Pancreas (tissue), 10 donors: Measurements from ENCODE around the gene EAF1. TPM values are rescaled to one million over a fixed set of nuclear protein-coding genes. Genes with fewer than 3 reads are reported as not detected.

ENCODE experiments used
- ATAC-seq, 4 donors: fragments of 200-7000 bp; cut with Tn5 transposase; one replicate each; pipeline versions ENCODE4 v1.8.0 to v1.9.1; 2020; ENCODE audit warnings: mild to moderate bottlenecking in 4 of 4, moderate library complexity in 4 of 4
- DNase-seq, 6 donors: peaks; one replicate each; pipeline ENCODE4 v3.0.0-alpha.2; 2020
- FAIRE-seq: peaks from 2 replicates; lab custom pipeline; 2012; peaks lifted over from hg19 to GRCh38; lab: Jason Lieb, UNC
- H3K27ac ChIP-seq, 4 donors: fragments of 200-600 bp; sonication (generic); 1 replicate in 3 of 4; 2 replicates in 1 of 4; pipeline versions ENCODE4 v1.5.0 to v1.8.0; 2020
- H3K27me3 ChIP-seq, 4 donors: fragments of 200-600 bp; one replicate each; pipeline ENCODE4 v1.8.0; 2021
- H3K36me3 ChIP-seq, 3 donors: fragments of 200-600 bp; sonication (generic) in 1 of 3; one replicate each; pipeline versions ENCODE4 v1.5.0 to v1.8.0; 2020 to 2021
- H3K4me1 ChIP-seq, 3 donors: fragments of 200-600 bp; one replicate each; pipeline ENCODE4 v1.8.0; 2021
- H3K4me3 ChIP-seq, 4 donors: fragments of 200-600 bp; sonication (generic) in 2 of 4; one replicate each; pipeline versions ENCODE4 v1.5.0 to v1.8.0; 2020 to 2021
- H3K9me3 ChIP-seq, 4 donors: fragments of 200-600 bp; one replicate each; pipeline ENCODE4 v1.8.0; 2021
- CTCF ChIP-seq, 4 donors: fragments of 200-600 bp; sonication (generic) in 3 of 4; IDR thresholded peaks; one replicate each; pipeline versions ENCODE4 v1.5.0 to v1.8.0; 2021; ENCODE audit warnings: antibody characterized with exemption in 4 of 4
- WGBS, 2 donors: extraction: QIAGEN DNeasy Blood & Tissue Kit; methylation state at CpG; one replicate each; pipeline ENCODE4 v1.1.7; 2013; 5-methylcytosine and 5-hydroxymethylcytosine counted together
- intact Hi-C, 3 donors: fragments of 100-400 bp; cut with DNase I; formaldehyde crosslinking; loops; one replicate each; pipeline versions ENCODE4 v1.11.1 to v1.14.2; 2022
- polyA plus RNA-seq, 2 donors: library from polyadenylated mRNA; stranded (reverse); fragments of 200-250 nt; gene quantifications; one replicate each; pipeline ENCODE4 v1.2.3, GENCODE V29; 2013
- total RNA-seq, 6 donors: library from RNA; stranded (reverse); fragmentation: NEBNext Ultra II Directional in 4 of 6; extraction: Animal tissue kit (Norgen Biotek cat#: 25700) in 4 of 6; gene quantifications; one replicate each; pipeline versions ENCODE4 v1.2.1 to v1.2.4, GENCODE V29; 2021 to 2023
- donor health status: healthy with polysubstance abuse.
- donor health status: DM: no; HTN: no; CAD: no; lungs with moderate emphysema.
- donor health status: DM: no; HTN: no; CAD: no.
- donor health status: control.
- donor health status: control.
- donor health status: Bipolar disorder and iron deficiency.
- donor health status: DM: yes; HTN: yes; CAD: no.
- donor health status: DM: no; HTN: no; CAD: no.
- donor health status: DM: no; HTN: no; CAD: no.
- donor health status: DM: yes; HTN: yes; CAD: no.

The EAF1 gene
- total and polyA plus RNA-seq, 8 donors, result 2.1 to 12.0 (median 6.6) TPM

GRCh38 chr3:15450438-15451215 lies 23.2 kb downstream of the EAF1 start:
- no peaks in the 10 kb centered on the region for H3K4me1 ChIP-seq
- H3K9me3 ChIP-seq, result no peaks in the 10 kb centered on the region
- no peak overlapping the region for H3K27ac ChIP-seq
- H3K4me3 ChIP-seq, result no peak overlapping the region
- no peak for TF ChIP-seq CTCF (IDR thresholded peaks at IDR 0.05)
- ATAC-seq, result no peak
- H3K27me3 ChIP-seq, result no peaks in the 10 kb centered on the region
- H3K36me3 ChIP-seq, result no peaks in the 10 kb centered on the region
- DNase-seq, result no peak
- FAIRE-seq, result no peak
- intact Hi-C loops, result no loop called here
- WGBS, 2 donors, result 88 to 91% methylated on average over 12 of the region's 12 CpGs

DNA sequence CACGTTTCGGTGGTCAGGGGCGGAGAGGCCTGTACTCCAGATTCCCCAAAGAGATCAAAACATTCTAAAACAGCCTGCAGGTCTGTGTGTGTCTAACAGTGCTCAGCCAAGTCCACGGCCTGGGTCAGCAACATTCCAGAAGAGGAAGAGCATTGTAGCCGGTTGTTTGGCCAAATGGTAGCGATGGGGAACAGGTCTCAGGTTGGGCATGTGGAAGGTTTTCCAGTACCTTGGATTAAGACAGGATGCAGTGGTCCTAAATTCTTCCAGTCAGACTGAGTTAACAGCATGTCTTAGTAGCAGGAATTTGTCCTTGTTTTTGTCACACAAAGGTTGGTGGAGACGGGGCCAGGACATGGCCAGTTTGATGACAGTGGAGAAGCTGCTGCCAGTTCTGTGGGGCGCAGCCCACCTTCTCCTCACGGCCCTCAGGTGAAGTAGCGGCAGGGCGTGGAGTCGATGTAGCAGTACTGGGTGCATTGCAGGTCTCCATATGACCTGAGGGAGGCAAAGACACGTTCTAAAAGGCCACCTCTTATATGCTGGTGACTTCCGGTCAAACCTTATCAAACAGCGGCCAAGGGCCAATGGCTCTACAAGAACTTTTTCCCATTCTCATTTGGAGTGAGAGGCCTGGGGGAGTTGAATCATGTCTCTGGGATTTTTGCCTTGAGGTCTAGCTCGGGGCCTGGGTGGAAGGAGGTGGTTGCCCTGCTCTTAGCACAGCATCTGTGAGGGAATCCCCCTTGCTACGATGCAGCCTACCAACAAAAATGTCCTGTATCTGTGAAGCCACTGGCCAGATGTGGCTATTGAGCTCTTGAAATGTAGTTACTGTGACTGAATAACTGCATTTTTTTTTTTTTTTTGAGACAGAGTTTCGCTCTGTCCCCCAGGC lies 24.1 kb downstream of the EAF1 start:
- DNase-seq, result no peak
- no peaks in the 10 kb centered on the region for H3K4me1 ChIP-seq
- TF ChIP-seq CTCF (IDR thresholded peaks at IDR 0.05), result no peak
- intact Hi-C loops, result no loop called here
- H3K27me3 ChIP-seq, result no peaks in the 10 kb centered on the region
- H3K4me3 ChIP-seq, result no peak overlapping the region
- ATAC-seq, result no peak
- H3K27ac ChIP-seq, result no peak overlapping the region
- no peak for FAIRE-seq
- 87 to 88% methylated on average over 18 of the region's 18 CpGs for WGBS, 2 donors
- H3K36me3 ChIP-seq, result no peaks in the 10 kb centered on the region
- H3K9me3 ChIP-seq, result no peaks in the 10 kb centered on the region

GRCh38 chr3:15452156-15452555 lies 24.8 kb downstream of the EAF1 start:
- no peak for TF ChIP-seq CTCF (IDR thresholded peaks at IDR 0.05)
- WGBS, 2 donors, result 80 to 89% methylated on average over 9 of the region's 9 CpGs

DNA sequence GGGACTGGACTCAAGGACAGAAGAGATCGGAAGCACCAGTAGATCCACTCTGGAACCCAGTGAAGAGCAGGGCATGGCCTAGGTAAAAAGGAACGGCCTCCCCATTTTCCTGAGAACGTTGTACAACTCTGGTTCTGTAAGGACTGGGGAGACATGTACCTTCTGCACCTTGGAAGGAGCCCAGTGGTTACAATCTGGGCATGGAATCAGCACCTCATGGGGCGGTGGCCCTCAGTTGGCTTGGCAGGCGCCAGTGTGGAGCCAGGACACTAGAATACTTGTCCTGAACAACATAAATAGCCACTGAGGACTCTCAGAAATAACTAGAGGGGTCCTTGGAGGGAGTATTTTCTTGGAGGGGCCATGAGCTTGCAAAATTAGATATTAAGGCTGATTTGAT lies 25.6 kb downstream of the EAF1 start:
- no peak for TF ChIP-seq CTCF (IDR thresholded peaks at IDR 0.05)
- H3K36me3 ChIP-seq, result no peaks in the 10 kb centered on the region
- intact Hi-C loops, result no loop called here
- no peak overlapping the region for H3K27ac ChIP-seq
- no peak overlapping the region for H3K4me3 ChIP-seq
- ATAC-seq (no peak), DNase-seq (no peak), FAIRE-seq (no peak)
- no peaks in the 10 kb centered on the region for H3K9me3 ChIP-seq
- WGBS, 2 donors, result 91 to 97% methylated on average over 5 of the region's 5 CpGs
- H3K27me3 ChIP-seq, result no peaks in the 10 kb centered on the region
- H3K4me1 ChIP-seq, result no peaks in the 10 kb centered on the region

More at GRCh38 chr3:15452156-15452555, 24.8 kb downstream of the EAF1 start:
- Histone ChIP-seq H3K4me3 (no peak overlapping the region), H3K36me3 (no peaks in the 10 kb centered on the region), H3K4me1 (no peaks in the 10 kb centered on the region), H3K9me3 (no peaks in the 10 kb centered on the region), H3K27ac (no peak overlapping the region), H3K27me3 (no peaks in the 10 kb centered on the region)
- intact Hi-C loops, result no loop called here
- DNase-seq (no peak), ATAC-seq (no peak), FAIRE-seq (no peak)
